Activated CD4-positive, CD25-positive, alpha-beta regulatory T cell treated with anti-CD3 and anti-CD28 coated beads, Interleukin-2, amount 50 U/mL, for 24 hours (primary cell): ENCODE data around the gene RAB35.

Experiments
- ATAC-seq, 2 donors: fragments of 150-1000 bp; cut with Tn5 transposase; one replicate each; pipeline ENCODE4 v1.10.0; 2021; ENCODE audit warnings: mild to moderate bottlenecking in 1 of 2, moderate library complexity in 1 of 2

The RAB35 gene

DNA sequence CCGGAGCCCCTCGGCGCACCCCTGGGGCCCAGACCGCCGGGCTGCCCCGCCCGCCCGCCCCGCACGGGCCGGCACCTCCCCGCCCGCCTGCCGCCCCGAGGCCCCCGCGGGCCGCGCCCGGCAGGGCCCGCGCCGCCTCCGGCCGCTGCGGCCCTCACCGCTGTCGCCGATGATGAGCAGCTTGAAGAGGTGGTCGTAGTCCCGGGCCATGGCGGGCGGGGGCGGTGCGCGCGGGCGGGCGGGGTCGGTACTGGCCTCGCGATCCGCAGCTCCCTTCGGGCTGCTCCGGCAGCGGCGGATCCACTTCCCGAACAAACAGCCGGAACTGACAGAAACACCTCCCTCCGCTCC lies at the start of gene RAB35:
RAB35 (minus strand) TSS at position 313 of the 351 bp plus-strand sequence; CDS start at position 210, 103 bp downstream.
- ATAC-seq: no peak

DNA sequence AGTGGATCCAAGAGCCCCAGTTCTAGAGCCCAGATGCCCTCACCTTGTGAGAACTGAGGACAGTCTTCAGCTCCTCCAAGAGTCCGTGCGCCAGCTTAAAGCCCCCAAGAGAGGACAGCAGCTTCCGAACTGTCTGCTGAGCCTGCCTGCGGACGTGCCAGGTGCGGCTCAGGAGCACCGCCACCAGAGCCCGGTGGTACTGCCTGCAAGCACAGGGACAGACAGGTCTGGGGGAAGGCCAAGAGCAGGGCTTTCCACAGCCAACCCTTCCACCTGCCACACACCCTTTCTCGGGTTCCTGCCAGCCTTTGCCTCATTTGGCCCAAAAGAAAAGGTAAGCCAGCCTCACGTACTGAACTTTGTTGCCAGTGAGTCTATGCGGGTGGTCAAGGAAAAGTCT lies 47.7 kb upstream of the RAB35 start:
- ATAC-seq: no peak

DNA sequence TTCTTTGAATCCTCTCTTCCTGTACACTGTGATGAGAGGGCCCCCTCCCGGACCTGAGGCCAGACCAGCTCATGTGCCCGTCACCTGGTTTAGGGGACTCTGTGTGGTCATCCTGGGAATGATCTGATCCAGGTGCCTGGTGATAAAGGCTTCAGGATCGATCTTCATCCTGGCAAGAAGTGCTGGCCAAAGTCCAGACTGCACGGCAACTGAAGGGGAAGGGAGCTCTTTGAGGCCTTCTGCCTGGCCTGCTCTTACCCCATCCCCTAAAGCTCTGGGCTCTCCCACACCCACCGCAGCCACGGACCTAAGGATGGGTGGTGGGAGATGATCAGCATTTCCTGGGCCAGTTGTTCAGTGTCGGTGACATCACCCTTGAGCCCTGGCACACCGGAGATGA lies 46.2 kb upstream of the RAB35 start:
- ATAC-seq: no peak

DNA sequence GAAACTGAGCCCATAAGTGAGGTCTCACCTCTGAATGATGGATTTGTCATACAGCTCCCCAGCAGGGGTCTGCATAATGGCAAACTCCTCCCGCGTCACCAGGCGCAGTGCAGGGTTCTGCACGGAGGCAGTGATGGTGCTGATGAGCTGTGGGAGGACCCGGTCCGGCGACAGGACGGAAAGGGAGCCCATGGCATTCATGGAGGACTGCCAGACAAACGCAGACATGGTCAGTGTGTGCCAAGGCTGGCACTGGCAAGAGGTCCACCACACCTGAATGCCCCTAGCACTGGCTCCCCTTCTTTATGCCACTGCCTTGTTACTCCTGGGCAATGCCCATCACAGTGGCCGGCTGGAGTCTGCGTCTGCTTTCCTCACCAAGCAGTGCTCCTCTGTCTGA lies 45.3 kb upstream of the RAB35 start:
- ATAC-seq: no peak

DNA sequence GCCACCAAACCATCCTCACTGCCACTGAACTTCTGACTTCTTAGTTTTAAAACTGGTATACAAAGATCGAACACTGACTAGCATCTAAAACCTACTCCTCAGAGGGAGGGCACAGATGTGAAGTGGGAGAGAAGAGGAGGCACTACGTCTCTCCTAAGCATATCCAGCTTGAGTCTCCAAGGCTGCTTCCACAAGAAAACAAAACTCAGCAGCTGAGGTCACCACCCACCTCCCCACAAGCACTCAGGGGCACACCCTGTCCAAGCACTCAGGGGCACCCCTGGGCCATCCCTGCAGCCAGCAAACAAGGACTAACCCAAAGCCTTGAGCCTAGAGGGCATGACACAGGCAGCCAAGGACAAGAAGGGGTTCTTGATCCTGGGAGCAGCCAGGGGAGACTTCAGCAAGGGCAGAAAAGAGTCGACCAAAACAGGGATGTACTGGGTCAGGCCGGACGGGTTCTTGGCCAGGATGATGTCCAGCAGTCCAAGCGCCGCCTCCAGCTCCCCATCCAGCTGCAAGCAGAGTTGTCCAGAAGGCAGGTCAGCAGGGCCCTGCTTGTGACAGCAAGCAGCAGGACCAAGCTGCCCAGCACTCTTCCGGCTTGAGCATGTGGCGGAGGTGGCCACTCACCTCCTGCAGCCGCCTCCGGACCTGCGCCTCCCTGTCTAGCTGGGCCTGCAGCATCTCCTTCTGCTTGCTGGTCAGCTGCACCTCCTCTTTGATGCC lies 43.1 kb upstream of the RAB35 start:
- ATAC-seq: no peak

DNA sequence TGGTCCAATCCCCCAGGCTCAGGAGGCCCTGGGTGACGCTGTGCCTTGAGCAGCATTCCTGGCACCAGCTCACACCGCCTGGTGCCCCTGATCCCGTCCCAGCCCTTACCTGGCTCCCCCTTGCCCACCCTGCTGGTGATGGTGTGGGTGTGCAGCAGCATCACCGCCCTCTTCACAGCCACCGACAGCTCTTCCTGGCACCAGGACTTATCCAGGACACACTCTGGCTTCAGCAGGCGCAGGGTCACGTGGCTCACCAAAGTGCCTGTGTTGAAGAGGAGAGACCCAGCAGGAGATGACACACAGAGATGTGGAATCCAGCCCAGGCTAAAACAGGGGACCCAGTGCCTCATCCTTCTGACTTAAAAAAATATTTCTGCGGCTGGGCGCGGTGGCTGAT lies 41.8 kb upstream of the RAB35 start:
- no peak for ATAC-seq

DNA sequence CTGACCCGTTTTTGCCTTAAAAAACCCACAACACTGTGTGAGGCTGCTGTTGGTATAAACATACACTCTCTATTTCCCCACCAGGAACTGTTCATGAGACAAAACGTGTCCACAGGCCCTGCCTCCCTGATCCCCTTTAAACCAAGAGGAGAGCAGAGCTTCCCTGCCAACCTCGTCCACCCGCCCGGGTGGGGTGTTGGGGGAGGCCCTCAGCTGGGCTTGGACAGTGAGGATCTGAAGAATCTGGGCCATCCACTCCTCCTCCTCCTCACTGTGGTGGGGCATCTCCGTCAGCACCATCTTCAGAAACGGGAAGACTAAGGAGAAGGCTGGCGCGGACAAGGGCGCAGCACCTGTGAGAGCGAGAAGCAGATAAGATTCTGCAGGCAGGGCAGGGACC lies 41.1 kb upstream of the RAB35 start:
- no peak for ATAC-seq

DNA sequence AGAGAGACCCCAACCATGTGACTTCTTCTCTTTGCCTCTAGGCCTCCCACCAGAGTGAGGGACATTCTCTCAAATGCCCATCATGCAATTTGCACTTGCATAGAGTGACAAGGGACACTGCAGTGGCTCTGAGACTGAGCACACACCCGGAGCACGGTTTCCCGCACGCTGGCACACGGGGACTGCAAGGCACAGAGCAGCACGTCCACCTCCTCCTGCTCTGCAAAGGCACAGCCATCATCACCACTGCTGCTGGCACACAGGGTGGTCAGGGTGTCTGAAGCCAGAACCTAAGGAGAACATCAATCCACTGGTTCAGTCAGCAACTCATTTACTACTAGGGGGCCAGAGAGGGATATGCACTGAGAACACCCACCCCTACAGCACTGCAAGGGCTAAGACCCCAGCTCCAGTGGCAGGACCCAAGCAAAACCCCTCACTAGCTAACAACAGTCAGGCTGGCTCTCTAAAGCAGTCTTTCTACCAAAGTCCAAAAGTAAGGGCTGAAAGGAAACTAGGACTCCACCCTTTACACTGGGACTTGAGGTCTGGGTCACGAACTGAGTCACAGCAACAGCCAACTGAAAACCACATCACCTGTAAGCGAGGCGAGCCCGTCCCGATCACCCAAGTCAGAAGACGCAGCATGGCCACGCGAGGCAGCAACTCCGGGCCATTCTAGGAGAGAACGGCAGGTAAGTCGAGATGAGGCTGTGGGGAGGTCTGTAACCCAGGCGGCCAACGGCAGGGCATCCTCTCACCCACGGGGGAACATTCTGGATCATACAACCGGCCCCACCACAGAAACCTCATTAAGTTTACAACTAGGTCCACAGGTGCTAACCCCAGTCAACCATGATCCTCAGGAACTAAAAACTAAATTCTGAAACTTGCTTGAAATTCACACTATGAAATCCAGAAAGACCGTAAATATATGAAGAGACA lies 40.0 kb upstream of the RAB35 start:
- no peak for ATAC-seq

DNA sequence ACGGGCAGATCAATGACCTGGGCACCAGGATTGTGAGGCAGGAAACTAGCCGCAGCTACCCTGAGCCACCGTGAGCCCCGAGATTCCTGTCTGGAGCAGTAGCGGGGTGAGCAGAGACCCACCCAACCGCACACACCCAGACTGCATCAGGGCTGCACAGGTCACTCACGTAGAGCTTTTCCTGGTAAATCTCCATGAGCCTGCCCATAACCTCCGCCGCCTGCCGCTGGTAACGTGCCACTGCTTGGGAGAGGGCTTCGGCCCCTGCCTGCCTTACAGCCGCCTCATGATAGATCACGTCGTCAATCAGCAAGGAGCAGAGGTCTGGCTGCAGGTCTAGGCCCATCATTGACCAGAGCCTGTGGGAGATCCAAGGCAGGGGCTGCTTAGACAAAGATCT lies 38.5 kb upstream of the RAB35 start:
- ATAC-seq: no peak

DNA sequence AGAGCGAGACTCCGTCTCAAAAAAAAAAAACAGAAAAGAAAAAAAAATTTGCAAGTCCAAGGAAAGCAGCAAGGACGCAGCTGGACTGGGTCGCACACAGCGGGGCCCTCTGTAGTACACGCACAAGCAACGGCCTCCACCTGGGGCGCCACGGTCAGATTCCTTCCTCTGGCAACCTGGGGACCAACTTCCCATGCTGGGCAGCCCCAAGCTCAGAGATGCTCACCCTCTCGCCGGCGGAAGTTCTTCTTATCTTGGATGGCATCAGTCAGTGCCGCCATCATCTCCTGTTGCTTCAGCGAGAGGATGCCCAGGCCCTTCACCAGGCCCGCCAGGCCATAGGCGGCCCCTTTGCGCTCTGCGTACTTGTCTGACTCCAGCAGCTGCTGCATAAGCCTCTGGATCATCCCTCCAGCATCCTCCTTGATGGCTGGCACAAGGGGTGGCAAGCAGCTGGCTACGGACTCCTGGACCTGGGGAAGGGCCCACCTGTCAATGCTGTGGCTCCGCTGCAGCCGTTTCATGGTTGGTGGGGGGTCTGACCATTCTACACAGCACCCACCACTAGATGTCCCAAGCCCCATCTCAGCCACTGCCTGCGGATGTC lies 34.5 kb upstream of the RAB35 start:
- no peak for ATAC-seq

DNA sequence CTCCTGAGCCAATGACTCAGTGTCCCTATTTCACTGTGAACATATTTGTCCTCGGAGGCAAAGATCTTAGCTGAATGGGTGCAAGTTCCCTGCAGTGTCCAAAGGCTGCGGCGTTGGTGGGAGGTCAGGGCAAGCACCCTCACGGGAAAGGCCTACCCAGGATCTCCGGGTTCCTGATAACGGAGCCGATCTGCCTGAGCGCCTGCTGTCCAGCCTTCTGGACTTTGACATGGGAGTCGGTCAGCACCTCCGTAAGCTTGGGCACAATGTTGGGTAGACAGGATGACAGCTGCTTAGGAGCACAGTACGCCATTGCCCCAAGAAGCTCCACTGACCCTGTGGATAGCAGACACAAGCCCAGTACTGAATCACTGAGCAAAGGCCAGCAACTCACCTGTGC lies 31.5 kb upstream of the RAB35 start:
- ATAC-seq: no peak

DNA sequence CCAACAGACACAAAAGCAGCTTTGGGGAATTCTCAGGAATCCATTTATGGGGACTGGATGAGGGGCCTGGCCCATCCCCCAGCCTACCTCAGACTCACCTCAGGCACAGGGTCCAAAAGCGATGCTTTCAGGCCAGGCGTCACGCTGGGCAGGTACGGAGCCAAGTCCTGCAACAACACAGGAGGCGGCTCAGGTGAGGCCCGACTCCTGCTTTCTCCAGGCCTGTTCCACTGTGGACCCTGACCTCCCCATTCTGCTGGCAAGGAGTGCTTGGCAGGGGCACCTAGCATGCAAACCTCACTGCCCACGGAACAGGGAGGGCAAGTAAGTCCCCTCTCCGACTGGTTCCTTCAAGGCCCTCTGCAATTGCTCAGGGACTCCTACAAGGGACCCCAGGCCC lies 28.6 kb upstream of the RAB35 start:
- ATAC-seq: no peak

DNA sequence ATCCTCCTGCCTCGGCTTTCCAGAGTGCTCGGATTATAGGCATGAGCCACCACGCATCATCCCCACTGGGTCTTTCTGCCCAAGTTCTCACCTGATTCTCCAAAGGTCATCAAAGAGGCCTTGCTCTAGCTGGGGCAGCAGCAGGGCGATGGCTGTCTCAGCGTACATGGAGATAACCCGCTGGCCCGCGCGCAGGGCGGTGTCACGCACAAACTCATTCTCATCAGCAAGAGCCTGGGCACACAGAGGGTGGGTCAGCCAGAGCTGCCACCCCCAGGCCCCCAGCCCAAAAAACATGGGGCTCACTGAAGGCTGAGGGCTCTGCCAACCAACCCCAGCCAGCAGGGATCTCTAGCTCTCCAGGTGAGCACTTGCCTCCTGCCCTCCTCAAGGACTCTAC lies 27.7 kb upstream of the RAB35 start:
- ATAC-seq: no peak

DNA sequence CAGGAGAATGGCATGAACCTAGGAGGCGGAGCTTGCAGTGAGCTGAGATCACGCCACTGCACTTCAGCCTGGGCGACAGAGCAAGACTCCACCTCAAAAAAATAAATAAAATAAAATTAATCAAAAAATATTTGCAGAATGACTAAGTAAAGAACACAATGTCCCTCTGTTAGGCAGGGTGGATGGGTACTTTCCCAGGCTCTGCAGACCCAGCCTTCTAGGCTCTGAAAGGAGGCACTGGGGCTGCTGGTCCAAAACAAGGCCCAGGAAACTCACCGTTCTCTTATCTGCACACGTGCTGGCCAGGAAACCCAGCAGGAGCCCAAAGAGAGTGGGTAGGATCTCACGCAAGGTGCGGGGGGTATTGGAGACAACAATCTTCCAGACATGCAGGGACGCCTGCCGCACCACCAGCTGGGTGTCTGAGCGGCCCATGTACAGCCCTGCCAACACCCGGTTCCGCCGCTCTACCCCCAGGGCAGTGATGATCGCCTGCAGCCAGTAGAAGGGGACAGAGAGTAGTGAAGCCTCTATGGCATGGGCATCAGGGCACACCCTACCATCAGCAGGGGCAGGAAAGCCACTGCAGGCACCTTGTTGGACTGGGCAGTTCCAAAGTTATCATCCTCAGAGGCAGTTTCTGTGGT lies 25.8 kb upstream of the RAB35 start:
- ATAC-seq: no peak

DNA sequence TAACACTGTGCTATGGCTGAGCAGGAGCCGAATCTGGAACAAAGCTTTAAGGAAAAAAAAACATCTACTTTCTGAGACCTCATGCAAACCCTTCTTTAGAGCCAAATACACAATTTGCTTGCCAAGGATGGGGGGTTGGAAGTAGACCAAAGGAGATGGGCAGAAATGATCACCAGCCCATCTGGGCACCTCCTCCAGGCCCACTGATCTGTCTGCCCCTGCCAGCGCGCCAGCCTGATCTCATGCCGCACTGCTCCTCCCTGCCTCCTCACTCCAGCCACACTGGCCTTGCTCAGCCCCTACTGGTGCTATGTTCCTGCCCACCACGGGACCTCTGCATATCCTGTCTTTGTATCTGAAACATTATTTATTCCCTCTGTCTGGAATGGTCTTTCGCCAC lies 24.8 kb upstream of the RAB35 start:
- no peak for ATAC-seq

DNA sequence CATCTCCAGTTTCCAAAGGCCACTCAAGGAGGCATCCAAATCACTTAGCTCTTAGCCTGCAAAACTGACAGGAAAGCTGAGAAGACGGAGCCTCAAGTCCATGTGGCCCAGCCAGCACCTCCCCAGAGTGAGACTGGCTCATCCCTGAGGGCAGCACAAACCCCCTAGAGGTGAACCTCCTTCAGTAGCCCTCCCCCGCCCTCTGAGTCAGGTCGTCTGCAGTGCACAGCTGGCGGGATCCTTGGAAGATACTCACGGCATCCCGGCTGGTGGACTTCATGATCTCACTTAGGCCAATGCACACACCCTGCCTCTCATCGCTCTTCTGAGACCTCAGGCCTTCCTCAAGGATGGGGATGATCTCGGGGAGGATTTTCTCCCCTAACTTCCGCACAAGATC lies 24.1 kb upstream of the RAB35 start:
- no peak for ATAC-seq

DNA sequence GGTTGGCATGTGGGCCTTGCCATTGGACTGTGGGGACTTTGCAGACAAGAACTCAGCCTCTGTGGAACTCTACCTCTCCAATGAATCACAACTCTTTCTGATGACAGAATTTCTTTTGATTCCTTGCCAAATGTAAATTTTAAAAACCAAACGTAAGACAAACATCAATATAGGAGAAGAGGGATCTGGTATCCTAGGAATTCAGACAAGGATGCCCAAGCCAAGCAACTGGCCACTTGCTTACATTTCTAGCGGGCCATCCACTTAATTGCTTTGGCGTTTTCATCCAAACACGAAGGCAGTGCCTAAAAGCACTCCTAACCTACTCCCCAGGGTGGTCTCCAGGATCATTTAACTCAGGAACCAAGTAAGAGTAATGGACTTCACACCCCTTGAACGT lies 23.4 kb upstream of the RAB35 start:
- ATAC-seq: no peak

DNA sequence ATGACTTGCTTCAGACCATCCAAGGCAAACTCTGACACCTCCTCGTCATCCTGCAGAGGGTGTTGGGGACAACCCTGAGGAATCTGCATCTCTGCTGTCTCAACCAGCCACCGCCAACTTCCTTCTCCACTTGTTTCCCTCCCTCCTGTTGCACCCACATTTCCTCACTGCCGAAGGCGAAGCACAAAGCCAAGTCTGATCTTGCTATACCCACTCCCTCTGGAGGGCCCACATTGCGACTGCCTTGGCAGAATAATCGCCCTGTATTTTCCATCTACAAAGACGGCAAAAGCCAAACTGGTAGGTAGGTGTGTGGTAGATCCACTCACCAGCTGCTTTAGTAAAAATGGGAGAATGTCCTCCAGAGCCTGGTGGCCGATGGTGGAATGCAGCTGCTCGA lies 21.8 kb upstream of the RAB35 start:
- ATAC-seq: no peak

DNA sequence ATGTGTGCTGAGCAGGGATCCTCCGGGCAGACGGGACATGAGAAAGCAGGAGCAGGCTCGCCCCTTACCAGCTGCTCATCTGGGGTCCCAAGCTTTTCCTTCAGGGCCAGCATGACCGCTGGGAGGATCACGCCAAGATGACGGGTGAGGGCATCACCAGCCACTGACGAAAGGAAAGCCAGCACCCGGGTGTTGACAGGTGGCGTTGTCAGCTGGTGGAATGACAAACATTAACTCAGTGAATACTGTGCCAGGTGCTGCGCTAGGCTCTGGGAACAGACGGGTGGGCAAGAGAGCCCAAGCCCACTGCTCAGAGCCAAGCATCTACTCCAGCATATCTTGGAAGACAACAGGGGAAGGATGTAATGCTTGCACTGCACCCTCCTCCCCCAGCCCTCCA lies 21.3 kb upstream of the RAB35 start:
- no peak for ATAC-seq

DNA sequence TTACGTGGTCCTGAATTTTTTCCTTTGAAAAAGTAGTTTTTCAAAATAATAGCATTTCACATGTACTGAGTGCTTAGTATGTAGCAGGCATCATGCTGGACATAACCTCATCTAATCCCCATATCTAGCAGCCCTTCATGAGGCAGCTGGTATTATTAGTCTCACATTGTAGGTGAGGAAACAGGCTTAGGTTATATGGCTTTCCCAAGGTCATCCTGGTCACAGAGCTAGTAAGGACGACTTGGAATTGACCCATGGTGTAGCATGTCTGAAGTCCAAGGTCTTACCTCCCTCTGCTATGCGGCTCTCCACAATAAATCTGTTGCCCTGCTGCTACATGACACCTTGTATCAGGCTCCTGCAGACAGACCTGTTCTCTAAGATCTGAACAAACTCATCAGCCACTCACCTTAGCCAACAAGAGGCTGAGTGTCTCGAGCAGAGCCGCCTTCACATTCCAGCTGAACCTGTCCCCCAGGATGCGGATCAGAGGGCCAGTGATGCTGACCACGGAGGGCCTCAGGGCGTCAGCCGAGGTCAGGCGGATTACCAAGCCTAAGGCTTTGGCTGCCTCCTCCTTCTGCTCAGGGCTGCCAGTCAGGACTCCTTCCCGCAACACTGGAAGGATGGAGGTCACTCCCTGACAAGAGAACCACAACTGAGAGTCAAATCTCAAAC lies 19.7 kb upstream of the RAB35 start:
- ATAC-seq: no peak

DNA sequence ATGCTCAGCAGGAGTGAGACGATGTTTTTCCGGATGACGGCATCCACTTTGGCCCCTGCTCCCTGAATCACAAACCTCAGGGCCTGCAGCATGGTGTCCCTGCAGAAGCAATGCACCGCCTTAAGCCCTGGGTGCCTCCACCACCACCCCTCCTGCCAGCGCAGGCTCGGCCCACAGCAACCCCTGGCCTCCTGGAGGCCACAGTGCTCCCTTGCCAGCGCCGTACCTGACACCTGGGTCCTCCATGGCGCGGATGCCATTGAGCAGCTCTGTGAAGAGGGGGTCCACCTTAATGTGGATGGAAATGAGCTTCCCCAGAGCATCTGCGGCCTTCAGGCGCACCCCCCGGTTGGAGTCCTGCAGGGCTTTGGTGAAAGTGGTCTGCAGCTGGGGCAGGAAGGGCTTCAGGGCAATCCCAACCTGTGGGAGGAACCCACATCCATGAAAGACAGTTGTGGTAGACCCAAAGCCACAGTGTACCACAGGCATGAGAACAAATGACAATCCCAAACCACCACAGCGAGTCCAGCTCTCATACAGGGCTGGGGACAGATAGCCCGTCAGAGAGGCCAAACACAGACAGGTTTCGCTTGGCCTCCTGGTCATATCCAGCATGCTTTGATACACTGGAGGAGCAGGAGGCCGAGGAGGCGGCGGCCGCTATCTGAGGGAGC lies 17.9 kb upstream of the RAB35 start:
- ATAC-seq: no peak

DNA sequence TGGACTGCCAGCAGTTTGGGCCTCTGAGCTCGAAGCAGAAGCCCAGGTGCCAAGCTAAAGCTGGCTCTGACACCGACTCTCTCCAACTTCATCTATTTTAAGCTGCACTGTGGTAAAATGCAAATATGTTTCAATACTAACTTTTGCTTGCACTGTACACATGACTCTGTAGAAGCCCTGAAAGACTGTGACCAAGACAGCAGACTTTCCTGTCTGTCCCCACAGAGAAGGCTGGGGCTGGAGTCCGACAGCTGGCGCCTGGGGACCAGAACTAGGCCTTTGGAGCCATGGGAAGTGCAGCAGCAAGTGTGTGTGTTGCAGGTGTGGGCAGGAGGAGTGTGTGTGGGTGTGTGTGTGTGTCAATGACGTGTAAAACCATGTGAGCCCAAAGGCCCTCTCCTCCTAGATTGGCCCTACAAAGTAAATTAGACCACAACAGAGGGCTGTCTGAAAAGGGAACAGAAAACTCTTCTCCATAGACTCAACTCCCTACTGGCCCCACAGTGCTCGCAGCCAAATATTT lies 16.4 kb upstream of the RAB35 start:
- peak in 1 of 2 donors; percentile 10 for ATAC-seq
